Duodenal mucosa (tissue), 2 donors: Measurements from ENCODE around the gene ZP1.

ENCODE experiments used
- H3K27ac ChIP-seq: one replicate; pipeline ENCODE4 v1.7.0; 2013; ENCODE audit warnings: low read depth, low read length
- H3K27me3 ChIP-seq, 2 donors: one replicate each; pipeline ENCODE4 v1.7.0; 2013; ENCODE audit warnings: low read length in 2 of 2, control low read depth in 1 of 2; ENCODE audit not compliant: insufficient read depth in 2 of 2, control insufficient read depth in 1 of 2
- H3K36me3 ChIP-seq, 2 donors: one replicate each; pipeline ENCODE4 v1.7.0; 2013; ENCODE audit warnings: low read length in 2 of 2, control low read depth in 1 of 2; ENCODE audit not compliant: insufficient read depth in 2 of 2, control insufficient read depth in 1 of 2
- H3K4me1 ChIP-seq, 2 donors: one replicate each; pipeline ENCODE4 v1.7.0; 2013; ENCODE audit warnings: low read length in 2 of 2, control low read depth in 1 of 2; ENCODE audit not compliant: insufficient read depth in 2 of 2, control insufficient read depth in 1 of 2
- H3K4me3 ChIP-seq, 2 donors: one replicate each; pipeline ENCODE4 v1.7.0; 2013; ENCODE audit warnings: low read length in 2 of 2, low read depth in 1 of 2
- H3K9ac ChIP-seq, 2 donors: one replicate each; pipeline ENCODE4 v1.7.0; 2013; ENCODE audit warnings: low read length in 2 of 2, low read depth in 1 of 2
- H3K9me3 ChIP-seq, 2 donors: one replicate each; pipeline ENCODE4 v1.7.0; 2013; ENCODE audit warnings: low read length in 2 of 2, control low read depth in 1 of 2; ENCODE audit not compliant: control insufficient read depth in 1 of 2

Gene ZP1

DNA sequence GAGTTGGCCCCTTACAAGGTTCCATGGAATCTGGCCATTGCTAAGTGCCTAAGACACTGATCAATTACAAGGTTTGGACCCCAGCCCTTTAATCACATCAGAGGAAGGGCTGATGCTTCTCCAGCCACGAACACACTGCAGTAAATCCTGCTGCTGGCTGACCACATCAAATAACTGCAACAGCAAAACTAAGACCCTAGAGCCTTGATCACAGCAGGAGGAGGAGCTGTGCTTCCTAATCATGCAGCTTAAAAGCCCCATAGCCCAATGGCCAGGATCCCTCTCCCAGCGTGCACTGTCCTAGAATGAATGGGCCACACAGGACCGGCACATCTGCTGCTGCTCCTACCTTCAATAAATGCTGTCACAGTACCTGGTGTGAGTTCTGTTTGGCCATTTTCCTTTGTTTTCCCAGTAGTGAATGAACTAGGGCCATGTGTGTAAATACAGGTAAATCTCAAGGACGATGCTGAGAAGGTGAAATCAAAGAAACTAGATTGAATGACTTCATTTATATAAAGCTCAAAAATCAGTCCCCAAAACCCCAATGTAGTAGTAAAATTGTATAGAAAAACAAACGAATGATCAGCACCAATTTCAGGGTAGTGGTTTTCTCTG lies 12.7 kb downstream of the ZP1 start:
- Histone ChIP-seq H3K9ac (no peak overlapping the region), H3K27me3 (no peaks in the 10 kb centered on the region), H3K4me1 (peaks cover 0 to 8% of the 10 kb centered on the region in 2 donors), H3K36me3 (no peaks in the 10 kb centered on the region), H3K27ac (no peak overlapping the region), H3K9me3 (no peaks in the 10 kb centered on the region), H3K4me3 (no peak overlapping the region)

DNA sequence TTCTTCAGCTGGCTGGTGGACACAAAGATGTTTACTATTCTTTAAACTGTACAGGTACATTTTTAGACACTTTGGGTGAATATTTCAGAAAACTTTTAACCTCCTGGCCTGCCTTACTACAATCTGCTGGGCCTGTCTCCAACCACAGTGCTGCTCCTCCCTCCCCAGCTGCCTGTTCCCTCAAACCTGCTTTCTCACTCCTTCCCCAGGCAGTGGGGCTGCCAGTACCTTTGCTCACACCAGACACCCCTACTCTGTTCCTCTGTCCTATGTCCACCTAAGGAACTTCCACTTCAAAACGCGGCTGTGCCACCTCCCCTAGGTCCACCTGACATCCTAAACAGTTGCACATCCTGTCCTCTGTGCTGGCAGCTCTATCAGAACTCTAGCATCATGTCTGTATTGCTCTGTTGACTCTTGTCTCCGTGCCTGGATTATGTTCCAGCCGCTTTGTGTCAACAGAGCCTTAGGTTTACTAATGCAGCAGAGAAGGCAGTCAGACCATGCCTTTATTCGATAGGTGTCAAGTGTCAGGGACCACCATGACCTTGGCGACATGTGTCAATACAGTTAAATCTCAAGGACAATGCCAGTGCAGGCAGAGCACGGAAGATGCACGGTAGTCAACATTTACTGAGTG lies 13.4 kb downstream of the ZP1 start:
- Histone ChIP-seq H3K27ac (no peak overlapping the region), H3K36me3 (no peaks in the 10 kb centered on the region), H3K4me1 (peaks cover 0 to 8% of the 10 kb centered on the region in 2 donors), H3K4me3 (no peak overlapping the region), H3K9ac (no peak overlapping the region), H3K9me3 (no peaks in the 10 kb centered on the region), H3K27me3 (no peaks in the 10 kb centered on the region)

DNA sequence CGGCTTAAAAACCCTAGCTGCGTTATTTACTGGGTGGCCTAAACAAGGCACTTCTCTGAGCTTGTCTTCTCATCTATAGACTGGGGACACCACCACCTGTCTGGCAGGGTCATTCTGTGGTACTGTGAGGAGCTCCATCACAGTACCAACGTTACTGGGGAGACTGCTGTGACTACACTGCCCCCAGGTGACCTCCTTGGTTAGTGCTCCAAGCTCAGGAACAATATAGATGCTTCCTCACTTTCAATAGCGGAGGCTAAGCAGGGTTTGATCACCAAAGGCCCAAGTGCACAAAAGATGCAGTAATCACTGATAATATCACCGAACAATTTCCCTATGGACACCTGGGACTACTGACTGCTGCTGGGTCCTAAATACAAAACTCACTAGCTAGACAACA lies 20.2 kb downstream of the ZP1 start:
- Histone ChIP-seq H3K27ac (no peak overlapping the region), H3K9me3 (no peaks in the 10 kb centered on the region), H3K27me3 (no peaks in the 10 kb centered on the region), H3K36me3 (peaks cover 0 to 19% of the 10 kb centered on the region in 2 donors), H3K4me3 (no peak overlapping the region), H3K9ac (no peak overlapping the region), H3K4me1 (no peaks in the 10 kb centered on the region)

DNA sequence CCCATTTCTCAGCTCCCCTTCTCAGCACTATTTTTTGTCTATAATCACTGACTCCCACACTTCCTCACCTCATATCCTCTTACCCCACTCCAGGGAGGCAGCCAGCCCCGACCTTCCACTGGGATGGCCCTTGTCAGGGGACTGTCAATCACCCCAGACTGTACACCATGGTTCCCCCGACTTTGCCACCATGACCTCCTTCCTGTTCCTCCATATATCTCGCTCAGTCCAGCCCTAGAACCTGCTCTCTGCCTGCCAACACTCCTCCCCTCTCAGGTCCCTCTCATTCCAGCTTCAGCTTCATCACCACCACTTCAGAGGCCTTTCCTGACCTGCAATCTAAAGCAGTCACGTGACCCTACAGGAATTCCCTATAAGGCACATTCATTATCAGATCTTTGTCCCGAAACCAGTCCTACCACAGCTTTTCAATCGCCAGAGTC lies 22.5 kb downstream of the ZP1 start:
- Histone ChIP-seq H3K36me3 (peaks cover 0 to 39% of the 10 kb centered on the region in 2 donors), H3K9ac (no peak overlapping the region), H3K27ac (no peak overlapping the region), H3K9me3 (no peaks in the 10 kb centered on the region), H3K4me3 (no peak overlapping the region), H3K27me3 (no peaks in the 10 kb centered on the region), H3K4me1 (no peaks in the 10 kb centered on the region)

DNA sequence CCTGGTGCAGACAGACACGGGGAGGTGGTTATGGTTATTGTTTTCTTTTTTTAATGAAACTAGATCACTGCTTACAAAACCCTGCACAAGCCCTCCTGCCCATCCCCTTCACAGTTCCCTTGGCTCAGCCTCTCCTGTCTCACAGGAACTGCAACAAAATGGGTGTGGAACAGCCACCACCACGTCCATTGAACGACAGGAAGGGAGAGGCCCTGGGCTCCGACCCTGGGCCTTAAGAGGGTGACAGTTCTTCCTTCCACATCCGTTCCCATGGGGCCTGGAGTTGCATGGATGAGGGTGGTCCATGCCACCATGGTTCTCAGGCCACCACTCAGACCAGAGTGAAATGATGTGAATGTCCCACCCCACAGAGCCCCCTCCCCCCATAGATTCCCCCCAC lies 23.4 kb downstream of the ZP1 start:
- no peak overlapping the region for H3K27ac ChIP-seq
- no peak overlapping the region for H3K9ac ChIP-seq
- H3K4me1 ChIP-seq = no peaks in the 10 kb centered on the region
- no peaks in the 10 kb centered on the region for H3K9me3 ChIP-seq
- no peak overlapping the region for H3K4me3 ChIP-seq
- H3K27me3 ChIP-seq = no peaks in the 10 kb centered on the region
- peaks cover 0 to 47% of the 10 kb centered on the region in 2 donors for H3K36me3 ChIP-seq

DNA sequence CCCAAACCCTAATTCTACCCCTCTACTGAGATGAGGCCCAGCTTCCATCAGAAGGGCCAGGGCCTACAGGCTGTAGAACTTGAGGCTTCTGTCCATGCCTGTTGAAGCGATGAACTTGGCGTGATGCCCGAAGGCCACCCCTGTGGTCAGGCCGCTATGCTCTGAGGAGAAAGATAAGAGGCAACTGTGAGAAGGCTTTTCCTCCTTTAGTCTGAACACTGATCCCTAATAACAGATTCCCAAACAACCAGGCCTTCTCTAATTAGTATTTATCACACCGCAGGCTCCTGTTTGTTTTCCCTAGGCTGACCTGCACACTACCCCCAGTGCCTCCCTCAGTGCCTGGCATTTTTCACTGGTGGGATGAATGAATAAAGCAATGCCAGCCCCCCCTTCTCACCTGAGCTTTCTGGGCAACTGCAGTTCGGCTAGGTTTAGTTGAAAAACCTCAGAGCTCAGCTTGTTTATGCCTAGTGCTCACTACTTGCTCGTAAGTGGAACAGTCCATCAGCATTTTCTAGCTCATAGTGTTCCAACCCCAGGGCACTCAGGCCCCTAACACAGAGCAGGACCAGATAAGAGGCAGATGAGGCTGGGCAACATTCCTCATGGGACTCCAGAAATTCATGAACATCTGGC lies 23.9 kb downstream of the ZP1 start:
- H3K9me3 ChIP-seq = no peaks in the 10 kb centered on the region
- H3K36me3 ChIP-seq = peaks cover 0 to 51% of the 10 kb centered on the region in 2 donors
- no peaks in the 10 kb centered on the region for H3K27me3 ChIP-seq
- no peaks in the 10 kb centered on the region for H3K4me1 ChIP-seq
- no peak overlapping the region for H3K9ac ChIP-seq
- H3K27ac ChIP-seq = no peak overlapping the region
- H3K4me3 ChIP-seq = no peak overlapping the region

DNA sequence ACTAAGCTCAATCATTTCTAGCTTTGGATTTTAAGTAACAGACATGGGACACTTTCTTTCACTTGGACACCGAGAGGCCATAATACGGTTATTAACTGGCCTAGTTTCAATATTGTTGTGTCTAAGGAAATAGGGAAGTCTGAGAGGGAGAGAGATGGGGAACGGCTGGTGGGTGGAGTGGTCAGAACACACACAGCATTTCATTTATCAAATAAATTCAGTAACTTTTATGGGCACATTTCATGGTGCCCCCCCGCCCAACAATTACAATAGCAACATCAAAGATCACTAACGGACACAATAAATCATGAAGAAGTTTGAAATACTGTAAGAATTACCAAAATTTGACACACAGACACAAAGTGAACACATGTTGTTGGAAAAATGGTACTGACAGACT lies 28.3 kb downstream of the ZP1 start:
- no peaks in the 10 kb centered on the region for H3K4me1 ChIP-seq
- no peaks in the 10 kb centered on the region for H3K27me3 ChIP-seq
- no peak overlapping the region for H3K4me3 ChIP-seq
- no peaks in the 10 kb centered on the region for H3K9me3 ChIP-seq
- no peak overlapping the region for H3K9ac ChIP-seq
- H3K27ac ChIP-seq = no peak overlapping the region
- peaks cover 26 to 87% of the 10 kb centered on the region in 2 donors for H3K36me3 ChIP-seq

DNA sequence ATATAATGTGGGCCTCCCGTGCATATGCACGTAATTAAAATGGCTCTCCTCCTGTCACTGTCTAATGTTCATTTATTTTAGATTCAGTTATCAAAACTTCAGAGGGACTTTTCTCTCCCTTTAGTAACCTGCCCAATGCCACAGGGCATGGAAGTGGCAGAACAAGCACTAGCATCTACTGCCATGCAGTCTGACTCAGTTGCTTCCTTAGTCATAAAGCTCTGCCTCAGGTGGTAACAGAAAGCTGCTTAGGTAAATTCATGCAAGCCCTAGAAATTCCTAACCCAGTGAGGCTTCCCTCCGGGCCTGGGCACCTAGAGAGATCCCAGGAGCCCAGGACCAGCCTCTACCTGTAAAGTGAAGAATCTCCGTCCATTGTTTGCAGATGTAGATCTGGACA lies 30.2 kb downstream of the ZP1 start:
- Histone ChIP-seq H3K4me3 (no peak overlapping the region), H3K9ac (no peak overlapping the region), H3K9me3 (no peaks in the 10 kb centered on the region), H3K27me3 (no peaks in the 10 kb centered on the region), H3K4me1 (no peaks in the 10 kb centered on the region), H3K36me3 (peaks cover 36 to 89% of the 10 kb centered on the region in 2 donors), H3K27ac (no peak overlapping the region)

DNA sequence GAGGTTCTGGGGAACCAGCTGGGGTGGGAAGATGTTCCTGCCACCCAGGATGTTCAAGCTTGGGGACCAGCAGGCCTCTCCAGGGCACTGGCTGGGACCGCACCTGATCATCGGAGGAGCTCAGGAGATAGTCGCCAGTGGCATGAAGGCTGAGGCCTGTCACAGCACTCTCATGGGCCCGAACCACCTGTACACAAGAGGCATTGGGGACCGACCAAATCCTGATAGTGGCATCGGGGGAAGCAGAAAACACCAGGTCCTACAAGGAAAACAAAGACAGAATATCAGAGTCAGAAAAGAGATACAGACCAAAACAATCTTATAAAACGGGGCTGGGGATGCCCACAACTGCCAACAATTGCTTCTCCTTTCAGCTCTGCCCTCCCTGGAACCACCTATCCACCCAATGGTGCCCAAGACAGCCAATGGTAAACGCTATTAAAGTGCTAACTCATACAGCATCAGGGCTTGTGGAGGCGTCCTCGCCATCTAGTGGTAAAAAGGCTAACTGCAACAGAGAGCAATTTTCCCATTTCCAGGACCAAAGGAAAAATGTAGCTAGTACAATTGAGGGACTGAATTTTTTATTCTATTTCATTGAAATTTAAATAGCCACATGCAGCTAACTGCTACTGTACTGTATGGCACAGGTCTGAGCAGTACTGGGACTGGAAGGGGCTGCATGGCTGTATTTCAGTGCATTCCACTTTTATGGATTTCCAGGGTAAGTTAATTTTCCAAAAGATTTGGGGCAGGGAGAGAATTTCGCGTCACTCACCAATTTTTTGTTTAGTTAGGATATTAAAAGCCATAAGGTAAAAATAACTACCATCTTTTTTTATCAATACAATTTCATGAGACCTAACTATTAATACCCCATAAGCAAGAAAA lies 31.9 kb downstream of the ZP1 start:
- peaks cover 44 to 86% of the 10 kb centered on the region in 2 donors for H3K36me3 ChIP-seq
- H3K27ac ChIP-seq = no peak overlapping the region
- peaks cover 2 to 6% of the 10 kb centered on the region in 2 donors for H3K4me1 ChIP-seq
- no peaks in the 10 kb centered on the region for H3K9me3 ChIP-seq
- H3K9ac ChIP-seq = no peak overlapping the region
- no peaks in the 10 kb centered on the region for H3K27me3 ChIP-seq
- H3K4me3 ChIP-seq = no peak overlapping the region

DNA sequence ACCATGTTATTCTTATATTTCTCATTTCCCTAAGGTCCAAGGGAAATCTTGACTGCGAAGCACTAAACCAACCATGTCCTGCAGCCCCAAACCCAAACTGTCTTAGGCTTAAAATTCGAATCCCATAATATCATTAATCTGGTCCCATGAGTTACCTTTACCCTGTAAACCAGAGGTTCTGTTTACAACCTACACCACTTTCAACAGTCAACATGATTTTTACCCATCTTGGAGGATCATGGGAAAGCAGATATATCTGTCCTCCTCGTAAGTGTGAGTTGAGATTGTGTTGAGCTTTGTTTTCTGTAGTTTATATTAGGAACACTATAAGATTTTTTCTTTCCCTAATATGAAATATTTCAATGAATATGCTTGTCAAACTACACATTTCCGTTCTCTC lies 32.6 kb downstream of the ZP1 start:
- H3K4me3 ChIP-seq = no peak overlapping the region
- no peaks in the 10 kb centered on the region for H3K27me3 ChIP-seq
- no peaks in the 10 kb centered on the region for H3K9me3 ChIP-seq
- peaks cover 9 to 13% of the 10 kb centered on the region in 2 donors for H3K4me1 ChIP-seq
- H3K27ac ChIP-seq = no peak overlapping the region
- H3K9ac ChIP-seq = no peak overlapping the region
- peaks cover 44 to 80% of the 10 kb centered on the region in 2 donors for H3K36me3 ChIP-seq
